Measurements from ENCODE around the gene FUZ. TPM values are rescaled to one million over a fixed set of nuclear protein-coding genes. Genes with fewer than 3 reads are reported as not detected.

The FUZ gene
- total RNA-seq, 1 donor from 2014 or later, result 13.2 TPM

DNA sequence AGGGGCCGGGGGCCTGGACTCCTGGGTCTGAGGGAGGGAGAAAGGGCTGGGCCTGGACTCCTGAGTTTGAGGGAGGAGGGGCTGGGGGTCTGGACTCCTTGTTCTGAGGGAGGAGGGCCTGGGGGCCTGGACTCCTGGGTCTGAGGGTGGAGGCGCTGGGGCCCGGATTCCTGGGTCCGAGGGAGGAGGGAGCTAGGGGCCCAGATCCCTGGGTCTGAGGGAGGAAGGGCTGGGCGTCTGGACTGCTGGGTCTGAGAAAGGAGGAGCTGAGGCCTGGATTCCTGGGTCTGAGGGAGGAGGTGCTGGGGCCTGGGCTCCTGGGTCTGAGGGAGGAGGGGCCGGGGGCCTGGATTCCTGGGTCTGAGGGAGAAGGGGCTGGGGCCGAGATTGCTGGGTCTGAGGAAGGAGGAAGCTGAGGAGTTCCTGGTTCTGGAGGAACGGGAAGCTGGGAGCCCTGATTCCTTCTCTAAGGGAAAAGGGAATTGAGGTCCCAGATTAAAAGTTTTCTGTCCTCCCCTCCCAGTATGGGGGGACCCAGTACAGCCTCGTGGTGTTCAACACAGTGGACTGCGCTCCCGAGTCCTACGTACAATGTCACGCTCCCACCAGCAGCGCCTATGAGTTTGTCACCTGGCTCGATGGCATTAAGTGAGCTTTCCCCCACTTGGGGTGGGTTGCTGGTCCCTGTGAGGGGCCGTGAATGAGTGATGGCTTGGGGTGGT lies 5.7 kb upstream of the FUZ start:
- no peak for DNase-seq (ENCODE audit: low read depth)
- Histone ChIP-seq H3K4me3 (ENCODE audit: low read depth, low read length) (peak overlapping the region; percentile 100), H3K27me3 (ENCODE audit: control insufficient read depth, insufficient read depth, low read length) (no peaks in the 10 kb centered on the region), H3K36me3 (ENCODE audit: control insufficient read depth, insufficient read depth, low read length) (no peaks in the 10 kb centered on the region)
- TF ChIP-seq, protein P1, sequence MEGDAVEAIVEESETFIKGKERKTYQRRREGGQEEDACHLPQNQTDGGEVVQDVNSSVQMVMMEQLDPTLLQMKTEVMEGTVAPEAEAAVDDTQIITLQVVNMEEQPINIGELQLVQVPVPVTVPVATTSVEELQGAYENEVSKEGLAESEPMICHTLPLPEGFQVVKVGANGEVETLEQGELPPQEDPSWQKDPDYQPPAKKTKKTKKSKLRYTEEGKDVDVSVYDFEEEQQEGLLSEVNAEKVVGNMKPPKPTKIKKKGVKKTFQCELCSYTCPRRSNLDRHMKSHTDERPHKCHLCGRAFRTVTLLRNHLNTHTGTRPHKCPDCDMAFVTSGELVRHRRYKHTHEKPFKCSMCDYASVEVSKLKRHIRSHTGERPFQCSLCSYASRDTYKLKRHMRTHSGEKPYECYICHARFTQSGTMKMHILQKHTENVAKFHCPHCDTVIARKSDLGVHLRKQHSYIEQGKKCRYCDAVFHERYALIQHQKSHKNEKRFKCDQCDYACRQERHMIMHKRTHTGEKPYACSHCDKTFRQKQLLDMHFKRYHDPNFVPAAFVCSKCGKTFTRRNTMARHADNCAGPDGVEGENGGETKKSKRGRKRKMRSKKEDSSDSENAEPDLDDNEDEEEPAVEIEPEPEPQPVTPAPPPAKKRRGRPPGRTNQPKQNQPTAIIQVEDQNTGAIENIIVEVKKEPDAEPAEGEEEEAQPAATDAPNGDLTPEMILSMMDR (IDR thresholded peaks at IDR 0.05; ENCODE audit: insufficient read depth, low read length, poor library complexity, severe bottlenecking), result no peak

DNA sequence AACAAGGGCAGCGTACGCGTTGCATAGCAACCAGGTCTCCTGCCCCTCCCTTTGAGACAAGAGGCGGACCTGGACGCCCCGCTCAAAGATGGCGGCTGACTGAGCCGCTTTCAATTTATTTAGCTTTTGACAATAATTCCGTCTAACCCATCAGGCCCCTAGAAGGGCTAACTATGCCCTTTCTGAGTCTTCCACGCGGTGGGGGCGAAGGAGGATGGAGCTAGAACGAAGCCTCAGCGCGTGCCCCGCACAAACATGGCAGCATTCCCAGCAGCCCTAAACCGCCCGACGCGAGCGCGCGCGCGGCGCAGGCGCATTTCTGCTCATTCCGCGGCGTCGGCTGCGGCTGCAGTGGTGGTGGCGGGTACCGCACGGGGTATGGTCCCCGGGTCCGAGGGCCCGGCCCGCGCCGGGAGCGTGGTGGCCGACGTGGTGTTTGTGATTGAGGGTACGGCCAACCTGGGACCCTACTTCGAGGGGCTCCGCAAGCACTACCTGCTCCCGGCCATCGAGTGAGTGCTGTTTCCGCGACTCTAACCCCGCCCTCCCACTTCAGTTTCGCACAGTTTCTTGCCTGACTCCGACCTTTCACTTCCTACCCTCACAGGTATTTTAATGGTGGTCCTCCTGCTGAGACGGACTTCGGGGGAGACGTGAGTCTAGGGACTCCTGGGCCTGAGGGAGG lies 5.0 kb upstream of the FUZ start, which contains the start of gene MED25:
TSS of gene MED25 (plus strand) at position 326 of the 685 bp plus-strand sequence. CDS start at position 379, 53 bp downstream.
- TF ChIP-seq, protein P1 (IDR thresholded peaks at IDR 0.05; ENCODE audit: insufficient read depth, low read length, poor library complexity, severe bottlenecking), result no peak
- DNase-seq (ENCODE audit: low read depth), result peak; percentile 41
- H3K4me3 ChIP-seq (ENCODE audit: low read depth, low read length), result peak within 1 kb of the TSS; percentile 100
- H3K36me3 ChIP-seq (ENCODE audit: control insufficient read depth, insufficient read depth, low read length), result no peaks in the 10 kb centered on the region
- no peaks in the 10 kb centered on the region for H3K27me3 ChIP-seq (ENCODE audit: control insufficient read depth, insufficient read depth, low read length)

DNA sequence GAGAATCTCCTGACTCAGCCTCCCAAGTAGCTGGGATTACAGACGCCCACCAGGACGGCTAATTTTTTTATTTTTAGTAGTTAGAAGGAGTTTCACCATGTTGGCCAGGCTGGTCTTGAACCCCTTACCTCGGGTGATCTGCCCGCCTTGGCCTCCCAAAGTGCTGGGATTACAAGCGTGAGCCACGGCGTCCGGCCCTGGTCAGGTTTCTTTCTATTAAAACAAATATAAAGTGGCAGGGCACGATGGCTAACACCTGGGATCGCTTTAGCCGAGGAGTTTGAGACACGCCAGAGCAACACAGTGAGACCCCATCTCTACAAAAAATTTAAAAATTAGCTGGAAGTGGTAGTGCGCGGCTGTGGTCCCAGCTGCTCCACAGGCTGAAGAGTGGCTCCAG lies 3.5 kb upstream of the FUZ start:
- no peak for DNase-seq (ENCODE audit: low read depth)
- H3K27me3 ChIP-seq (ENCODE audit: control insufficient read depth, insufficient read depth, low read length), result no peaks in the 10 kb centered on the region
- TF ChIP-seq, protein P1 (IDR thresholded peaks at IDR 0.05; ENCODE audit: insufficient read depth, low read length, poor library complexity, severe bottlenecking), result no peak
- no peaks in the 10 kb centered on the region for H3K36me3 ChIP-seq (ENCODE audit: control insufficient read depth, insufficient read depth, low read length)
- no peak overlapping the region for H3K4me3 ChIP-seq (ENCODE audit: low read depth, low read length)

DNA sequence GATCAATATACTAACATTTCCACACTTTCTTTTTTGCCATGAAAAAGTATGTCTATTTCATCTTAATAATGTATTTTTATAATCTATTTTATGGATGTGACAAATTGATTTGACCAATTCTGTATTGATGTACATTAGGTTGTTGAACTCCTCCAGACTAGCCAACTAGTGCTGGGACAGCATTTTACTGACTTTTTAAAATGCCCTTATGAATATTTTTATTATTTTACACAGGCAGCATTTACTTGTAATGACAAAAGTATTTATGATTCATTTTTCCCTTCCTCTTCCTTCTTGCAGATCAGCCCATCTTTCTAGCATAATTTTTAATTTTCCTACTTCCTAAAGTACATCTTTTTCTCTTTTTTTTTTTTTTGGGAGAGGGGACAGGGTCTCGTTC lies 918 bp upstream of the FUZ start:
- TF ChIP-seq, protein P1 (IDR thresholded peaks at IDR 0.05; ENCODE audit: insufficient read depth, low read length, poor library complexity, severe bottlenecking), result no peak
- Histone ChIP-seq H3K4me3 (ENCODE audit: low read depth, low read length) (no peak overlapping the region), H3K27me3 (ENCODE audit: control insufficient read depth, insufficient read depth, low read length) (no peaks in the 10 kb centered on the region), H3K36me3 (ENCODE audit: control insufficient read depth, insufficient read depth, low read length) (no peaks in the 10 kb centered on the region)
- DNase-seq (ENCODE audit: low read depth), result no peak

DNA sequence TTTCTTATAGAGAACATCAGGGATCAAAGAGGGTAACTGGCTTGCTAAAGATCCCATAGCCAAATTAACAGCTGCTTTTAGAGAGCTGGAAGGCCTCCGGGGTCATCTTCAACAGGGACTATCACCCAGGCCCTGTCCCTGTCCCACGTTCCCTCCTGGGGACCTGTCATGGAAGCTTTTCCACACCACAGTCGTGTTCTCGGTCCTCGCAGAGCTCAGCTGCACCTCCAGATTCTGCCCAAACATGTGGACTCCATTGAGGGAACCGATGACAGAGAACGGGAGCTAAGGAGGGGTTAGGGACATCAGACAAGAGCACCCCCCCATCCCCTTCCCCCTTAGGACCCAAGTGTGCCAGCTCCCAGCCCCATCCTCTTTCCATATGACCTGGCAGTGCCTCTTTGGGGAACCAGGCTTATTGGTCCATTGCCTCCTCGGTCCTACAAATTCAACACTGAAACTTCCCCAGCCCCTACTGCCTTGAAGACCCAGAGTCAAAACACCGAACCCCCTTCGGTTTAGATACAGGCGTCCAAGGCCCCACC lies 568 bp downstream of the FUZ start:
- TF ChIP-seq, protein P1 (IDR thresholded peaks at IDR 0.05; ENCODE audit: insufficient read depth, low read length, poor library complexity, severe bottlenecking), result no peak
- H3K4me3 ChIP-seq (ENCODE audit: low read depth, low read length), result peak overlapping the region; percentile 72

More for the DNA sequence above, 568 bp downstream of the FUZ start:
- DNase-seq (ENCODE audit: low read depth), result no peak
- Histone ChIP-seq H3K27me3 (ENCODE audit: control insufficient read depth, insufficient read depth, low read length) (no peaks in the 10 kb centered on the region), H3K36me3 (ENCODE audit: control insufficient read depth, insufficient read depth, low read length) (no peaks in the 10 kb centered on the region)
